ENCODE data around the gene NT5DC2.

The NT5DC2 gene

GRCh38 chr3:52484680-52485461 is 48.8 kb downstream of the NT5DC2 start:
- DNase-seq: no peak

GRCh38 chr3:52483577-52484381 is 49.9 kb downstream of the NT5DC2 start:
- no peak for DNase-seq

- DNase-seq: no peak
These were observed 50.6 kb downstream of the NT5DC2 start for GRCh38 chr3:52483081-52483480.

- no peak for DNase-seq
These were observed 51.7 kb downstream of the NT5DC2 start for GRCh38 chr3:52481819-52482521.

- no peak for DNase-seq
These were observed 52.6 kb downstream of the NT5DC2 start for GRCh38 chr3:52480768-52481715.

- DNase-seq: no peak
These were observed 53.6 kb downstream of the NT5DC2 start for GRCh38 chr3:52479877-52480575.

- no peak for DNase-seq
These were observed 54.4 kb downstream of the NT5DC2 start for GRCh38 chr3:52479037-52479876.

- DNase-seq: no peak
These were observed 55.9 kb downstream of the NT5DC2 start for GRCh38 chr3:52477796-52478095.

- no peak for DNase-seq
These were observed 56.4 kb downstream of the NT5DC2 start for GRCh38 chr3:52477076-52477795.

Data from stimulated activated CD4-positive, alpha-beta T cell treated with anti-CD3 and anti-CD28 coated beads, Interleukin-12 subunit alpha, Interleukin-12 subunit beta, amount 100 ng/mL, for 4 hours (primary cell).